Measurements from ENCODE around the gene RBM12. TPM values are rescaled to one million over a fixed set of nuclear protein-coding genes. Genes with fewer than 3 reads are reported as not detected.
"Not testable (repeated sequence)": the region's sequence is repeated elsewhere in the genome, so short reads cannot be mapped to it uniquely, and the experiment has no call there.

The RBM12 gene
- total RNA-seq, 1 donor from 2014 or later: 38.6 TPM

DNA sequence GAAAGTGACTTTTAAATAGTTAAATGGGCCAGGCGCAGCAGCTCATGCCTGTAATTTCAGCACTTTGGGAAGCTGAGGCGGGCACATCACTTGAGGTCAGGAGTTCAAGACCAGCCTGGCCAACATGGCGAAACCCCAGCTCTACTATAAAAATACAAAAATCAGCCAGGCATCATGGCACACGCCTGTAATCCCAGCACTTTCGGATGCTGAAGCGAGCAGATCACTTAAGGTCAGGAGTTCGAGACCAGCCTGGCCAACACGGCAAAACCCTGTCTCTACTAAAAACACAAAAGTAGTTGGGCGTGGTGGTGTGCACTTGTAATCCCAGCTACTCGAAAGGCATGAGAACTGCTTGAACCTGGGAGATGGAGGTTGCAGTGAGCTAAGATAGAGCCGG is 41.2 kb upstream of the RBM12 start:
- not testable (repeated sequence) for H3K4me1 ChIP-seq (ENCODE audit: control insufficient read depth in 3 of 3, insufficient read depth in 3 of 3, low read length in 3 of 3); H3K9me3 ChIP-seq (ENCODE audit: control insufficient read depth in 3 of 3, low read length in 3 of 3); H3K9ac ChIP-seq (ENCODE audit: low read depth in 1 of 3, low read length in 3 of 3); H3K27me3 ChIP-seq (ENCODE audit: control insufficient read depth in 3 of 3, insufficient read depth in 3 of 3, low read length in 3 of 3); H3K27ac ChIP-seq (ENCODE audit: low read depth, low read length); H3K4me3 ChIP-seq (ENCODE audit: low read length in 3 of 3)
- peaks cover 33 to 59% (median 59%) of the 10 kb centered on the region in 3 donors for H3K36me3 ChIP-seq (ENCODE audit: control insufficient read depth in 3 of 3, insufficient read depth in 3 of 3, low read length in 3 of 3)

- no peaks in the 10 kb centered on the region for H3K27me3 ChIP-seq (ENCODE audit: control insufficient read depth in 3 of 3, insufficient read depth in 3 of 3, low read length in 3 of 3)
- H3K36me3 ChIP-seq (ENCODE audit: control insufficient read depth in 3 of 3, insufficient read depth in 3 of 3, low read length in 3 of 3): peaks cover 33 to 48% (median 48%) of the 10 kb centered on the region in 3 donors
- H3K27ac ChIP-seq (ENCODE audit: low read depth, low read length): no peak overlapping the region
- peaks cover 17% of the 10 kb centered on the region in 3 donors for H3K4me1 ChIP-seq (ENCODE audit: control insufficient read depth in 3 of 3, insufficient read depth in 3 of 3, low read length in 3 of 3)
- no peak overlapping the region for H3K9ac ChIP-seq (ENCODE audit: low read depth in 1 of 3, low read length in 3 of 3)
- no peak overlapping the region for H3K4me3 ChIP-seq (ENCODE audit: low read length in 3 of 3)
- H3K9me3 ChIP-seq (ENCODE audit: control insufficient read depth in 3 of 3, low read length in 3 of 3): no peaks in the 10 kb centered on the region
Observed at GRCh38 chr20:35704514-35705261, 40.0 kb upstream of the RBM12 start.

DNA sequence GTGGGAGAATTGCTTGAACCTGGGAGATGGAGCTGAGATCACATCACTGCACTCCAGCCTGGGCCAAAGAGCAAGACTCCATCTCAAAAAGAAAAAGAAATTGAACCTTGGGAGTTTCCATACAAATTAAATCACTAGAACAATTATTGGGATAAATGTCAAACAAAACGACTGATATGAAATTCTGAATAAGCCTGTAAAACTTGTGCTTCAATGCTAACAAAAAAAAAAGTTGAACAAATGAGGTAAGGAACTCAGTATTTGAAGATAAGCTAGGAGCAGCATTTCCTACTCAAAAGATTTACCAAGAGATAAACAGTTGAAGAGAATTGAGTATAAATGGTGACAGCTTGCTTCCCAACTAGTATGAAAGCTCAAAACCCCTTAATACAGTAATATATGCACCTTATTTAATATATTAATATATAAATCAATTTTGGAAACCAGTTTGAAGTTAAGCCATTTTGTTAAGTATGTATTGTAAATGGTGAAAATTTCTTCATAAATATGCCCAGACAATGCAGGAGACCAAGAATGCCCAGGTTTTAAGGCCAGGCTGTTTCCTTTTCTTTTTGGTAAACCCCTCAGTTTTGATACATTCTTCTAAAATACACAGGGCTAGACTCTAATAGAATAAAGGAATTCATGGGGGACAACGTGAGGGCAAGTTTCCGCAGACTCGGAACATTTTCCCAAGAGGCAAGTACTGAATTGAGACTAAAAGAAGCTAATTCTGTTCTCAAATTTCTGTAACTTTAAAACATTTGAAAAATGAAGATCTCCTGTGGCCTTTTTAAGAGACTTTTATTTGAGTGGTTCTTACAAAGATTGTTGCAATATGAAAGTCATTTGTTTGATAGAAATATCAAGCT is 38.4 kb upstream of the RBM12 start:
- no peak overlapping the region for H3K4me3 ChIP-seq (ENCODE audit: low read length in 3 of 3)
- H3K27me3 ChIP-seq (ENCODE audit: control insufficient read depth in 3 of 3, insufficient read depth in 3 of 3, low read length in 3 of 3): no peaks in the 10 kb centered on the region
- peaks cover 32 to 37% (median 34%) of the 10 kb centered on the region in 3 donors for H3K36me3 ChIP-seq (ENCODE audit: control insufficient read depth in 3 of 3, insufficient read depth in 3 of 3, low read length in 3 of 3)
- peaks cover 24 to 26% (median 25%) of the 10 kb centered on the region in 3 donors for H3K4me1 ChIP-seq (ENCODE audit: control insufficient read depth in 3 of 3, insufficient read depth in 3 of 3, low read length in 3 of 3)
- H3K9me3 ChIP-seq (ENCODE audit: control insufficient read depth in 3 of 3, low read length in 3 of 3): no peaks in the 10 kb centered on the region
- H3K27ac ChIP-seq (ENCODE audit: low read depth, low read length): peak overlapping the region; percentile 8
- H3K9ac ChIP-seq (ENCODE audit: low read depth in 1 of 3, low read length in 3 of 3): no peak overlapping the region

DNA sequence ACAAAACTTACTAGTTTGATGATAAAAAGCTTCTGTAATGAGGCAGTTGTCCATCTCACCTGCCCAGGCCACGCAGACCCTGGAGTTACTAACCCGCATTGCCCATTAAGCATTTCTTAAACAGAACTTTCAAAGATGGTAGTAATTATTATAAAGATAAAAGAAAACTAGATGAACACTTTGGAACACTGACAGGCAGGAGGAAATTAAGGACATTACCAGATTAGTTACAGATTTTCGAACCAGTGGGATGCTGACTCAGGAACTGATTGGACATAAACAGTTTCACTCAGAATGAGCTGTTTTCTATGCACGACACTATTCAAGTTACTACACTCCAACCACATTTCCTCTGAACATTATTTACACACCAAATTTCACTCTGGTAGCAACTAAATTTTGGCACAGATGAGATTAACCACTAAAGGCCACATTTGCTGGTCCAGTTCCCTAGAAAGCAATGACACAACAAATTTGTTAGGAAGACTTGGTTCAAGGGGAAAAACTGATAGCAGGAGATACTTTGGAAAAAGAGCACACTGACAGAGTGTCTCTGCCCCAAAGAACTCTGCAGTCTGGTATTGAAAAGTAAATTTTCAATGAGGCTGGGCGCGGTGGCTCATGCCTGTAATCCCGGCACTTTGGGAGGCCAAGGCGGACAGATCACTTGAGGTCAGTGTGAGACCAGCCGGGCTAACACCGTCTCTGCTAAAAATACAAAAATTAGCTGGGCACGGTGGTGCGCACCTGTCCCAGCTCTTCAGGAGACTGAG is 37.5 kb upstream of the RBM12 start:
- no peak overlapping the region for H3K9ac ChIP-seq (ENCODE audit: low read depth in 1 of 3, low read length in 3 of 3)
- peaks cover 30 to 38% (median 37%) of the 10 kb centered on the region in 3 donors for H3K36me3 ChIP-seq (ENCODE audit: control insufficient read depth in 3 of 3, insufficient read depth in 3 of 3, low read length in 3 of 3)
- H3K27ac ChIP-seq (ENCODE audit: low read depth, low read length): peak overlapping the region; percentile 8

GRCh38 chr20:35700625-35701148 is 36.0 kb upstream of the RBM12 start:
- Histone ChIP-seq H3K4me3 (ENCODE audit: low read length in 3 of 3) (no peak overlapping the region), H3K36me3 (ENCODE audit: control insufficient read depth in 3 of 3, insufficient read depth in 3 of 3, low read length in 3 of 3) (peaks cover 27 to 34% (median 32%) of the 10 kb centered on the region in 3 donors), H3K9ac (ENCODE audit: low read depth in 1 of 3, low read length in 3 of 3) (peak overlapping the region in 1 of 3 donors; percentile 98), H3K9me3 (ENCODE audit: control insufficient read depth in 3 of 3, low read length in 3 of 3) (no peaks in the 10 kb centered on the region), H3K4me1 (ENCODE audit: control insufficient read depth in 3 of 3, insufficient read depth in 3 of 3, low read length in 3 of 3) (peaks cover 33 to 34% (median 33%) of the 10 kb centered on the region in 3 donors), H3K27me3 (ENCODE audit: control insufficient read depth in 3 of 3, insufficient read depth in 3 of 3, low read length in 3 of 3) (no peaks in the 10 kb centered on the region), H3K27ac (ENCODE audit: low read depth, low read length) (no peak overlapping the region)

More for the DNA sequence above, 37.5 kb upstream of the RBM12 start:
- H3K27me3 ChIP-seq (ENCODE audit: control insufficient read depth in 3 of 3, insufficient read depth in 3 of 3, low read length in 3 of 3): no peaks in the 10 kb centered on the region
- H3K4me3 ChIP-seq (ENCODE audit: low read length in 3 of 3): no peak overlapping the region
- H3K9me3 ChIP-seq (ENCODE audit: control insufficient read depth in 3 of 3, low read length in 3 of 3): no peaks in the 10 kb centered on the region
- H3K4me1 ChIP-seq (ENCODE audit: control insufficient read depth in 3 of 3, insufficient read depth in 3 of 3, low read length in 3 of 3): peaks cover 30 to 33% (median 33%) of the 10 kb centered on the region in 3 donors

GRCh38 chr20:35699957-35700624 is 35.4 kb upstream of the RBM12 start:
- Histone ChIP-seq H3K4me3 (ENCODE audit: low read length in 3 of 3) (peak overlapping the region; percentile 79 to 98 (median 96)), H3K4me1 (ENCODE audit: control insufficient read depth in 3 of 3, insufficient read depth in 3 of 3, low read length in 3 of 3) (peaks cover 33 to 34% (median 33%) of the 10 kb centered on the region in 3 donors), H3K36me3 (ENCODE audit: control insufficient read depth in 3 of 3, insufficient read depth in 3 of 3, low read length in 3 of 3) (peaks cover 29 to 33% (median 32%) of the 10 kb centered on the region in 3 donors)

DNA sequence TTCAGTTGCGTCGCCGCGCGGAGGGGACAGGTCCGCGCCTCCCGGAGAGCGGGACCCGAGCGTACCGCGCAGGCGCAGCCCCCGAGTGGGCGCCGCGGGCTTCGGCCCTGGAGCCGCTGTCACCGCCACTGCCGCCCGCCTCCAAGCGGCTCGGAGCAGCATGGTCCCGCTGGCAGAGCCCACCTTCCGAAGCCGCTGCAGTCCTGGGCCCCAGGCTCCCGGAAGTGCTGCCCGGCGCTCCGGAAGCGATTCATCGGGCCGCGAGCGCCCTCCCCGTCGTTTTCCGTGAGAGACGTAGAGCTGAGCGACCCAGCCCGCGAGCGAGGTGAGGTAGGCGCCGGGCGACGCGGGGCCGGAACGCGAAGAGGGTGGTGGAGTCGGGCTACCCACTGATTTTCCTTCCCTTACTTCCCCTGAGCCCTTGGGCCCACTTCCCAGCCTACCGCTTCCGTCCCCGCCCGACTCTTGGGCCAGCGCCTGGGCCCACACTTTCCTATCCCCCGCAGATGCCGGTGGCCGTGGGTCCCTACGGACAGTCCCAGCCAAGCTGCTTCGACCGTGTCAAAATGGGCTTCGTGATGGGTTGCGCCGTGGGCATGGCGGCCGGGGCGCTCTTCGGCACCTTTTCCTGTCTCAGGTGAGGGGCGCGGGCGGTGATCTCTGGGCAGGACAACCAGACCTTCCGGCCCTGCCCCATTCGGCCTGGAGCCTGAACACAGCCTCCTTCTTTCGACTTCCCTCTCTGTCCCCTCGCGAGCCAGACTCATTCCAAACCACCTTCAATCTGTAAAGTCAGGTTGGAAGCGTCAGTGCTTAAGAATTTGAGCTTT is 34.6 kb upstream of the RBM12 start, which contains the start of the genes NFS1 and ROMO1:
NFS1 (minus strand) TSS at position 226 of the 830 bp plus-strand sequence; CDS start at position 162, 64 bp downstream.
ROMO1 (plus strand) TSS at position 279 of the 830 bp plus-strand sequence; CDS start at position 507, 228 bp downstream.
- no peaks in the 10 kb centered on the region for H3K27me3 ChIP-seq (ENCODE audit: control insufficient read depth in 3 of 3, insufficient read depth in 3 of 3, low read length in 3 of 3)
- peak within 1 kb of the TSS; percentile 95 for H3K27ac ChIP-seq (ENCODE audit: low read depth, low read length)
- H3K4me1 ChIP-seq (ENCODE audit: control insufficient read depth in 3 of 3, insufficient read depth in 3 of 3, low read length in 3 of 3): peaks cover 33 to 34% (median 33%) of the 10 kb centered on the region in 3 donors
- peaks cover 26 to 30% (median 27%) of the 10 kb centered on the region in 3 donors for H3K36me3 ChIP-seq (ENCODE audit: control insufficient read depth in 3 of 3, insufficient read depth in 3 of 3, low read length in 3 of 3)
- H3K9me3 ChIP-seq (ENCODE audit: control insufficient read depth in 3 of 3, low read length in 3 of 3): no peaks in the 10 kb centered on the region
- H3K9ac ChIP-seq (ENCODE audit: low read depth in 1 of 3, low read length in 3 of 3): peak within 1 kb of the TSS; percentile 90 to 99 (median 98)
- peak within 1 kb of the TSS; percentile 79 to 98 (median 96) for H3K4me3 ChIP-seq (ENCODE audit: low read length in 3 of 3)

More at GRCh38 chr20:35699957-35700624, 35.4 kb upstream of the RBM12 start:
- peak overlapping the region; percentile 90 to 99 (median 98) for H3K9ac ChIP-seq (ENCODE audit: low read depth in 1 of 3, low read length in 3 of 3)
- no peaks in the 10 kb centered on the region for H3K9me3 ChIP-seq (ENCODE audit: control insufficient read depth in 3 of 3, low read length in 3 of 3)
- H3K27ac ChIP-seq (ENCODE audit: low read depth, low read length): peak overlapping the region; percentile 95
- no peaks in the 10 kb centered on the region for H3K27me3 ChIP-seq (ENCODE audit: control insufficient read depth in 3 of 3, insufficient read depth in 3 of 3, low read length in 3 of 3)

DNA sequence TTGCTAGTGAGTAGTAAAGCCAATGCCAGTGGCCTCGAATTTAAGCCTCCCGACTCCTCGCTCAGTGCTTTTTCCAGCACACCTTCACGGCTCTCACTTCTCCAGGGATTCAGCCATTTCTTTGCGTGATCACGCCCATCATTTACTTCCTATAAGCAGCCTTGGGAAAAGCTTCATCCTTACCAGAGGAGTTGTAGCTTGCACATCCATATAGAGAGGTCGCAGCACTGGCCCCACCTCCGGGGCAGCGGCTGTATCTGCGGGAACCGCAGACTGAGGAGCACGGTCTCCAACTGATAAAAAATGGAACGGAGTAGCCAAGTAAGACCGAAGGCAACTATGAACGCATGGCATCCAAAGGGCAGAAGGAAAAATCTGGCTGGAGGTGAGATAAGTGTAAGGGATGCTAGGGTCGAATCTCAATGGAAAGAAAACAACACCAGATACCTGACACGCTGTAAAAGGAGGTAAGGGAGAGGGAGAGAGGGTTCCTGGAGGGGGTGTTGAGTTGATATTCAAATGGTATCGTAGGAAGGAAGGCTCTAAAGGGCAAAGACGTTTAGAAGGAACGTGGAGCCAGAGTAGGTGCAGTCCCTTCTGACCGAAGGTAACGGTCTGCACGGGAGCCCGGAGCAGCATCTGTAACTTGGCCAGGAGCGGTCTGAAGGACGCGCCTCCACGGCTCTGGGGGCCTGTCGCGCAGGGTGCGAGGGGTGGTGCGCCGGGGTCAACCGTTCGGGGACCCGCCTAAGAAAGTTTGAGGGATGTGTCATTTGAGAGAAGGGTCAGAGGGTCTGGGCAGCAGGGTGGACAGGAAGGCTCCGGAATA is 33.8 kb upstream of the RBM12 start:
- H3K36me3 ChIP-seq (ENCODE audit: control insufficient read depth in 3 of 3, insufficient read depth in 3 of 3, low read length in 3 of 3): peaks cover 21 to 32% (median 23%) of the 10 kb centered on the region in 3 donors

More for the DNA sequence above, 33.8 kb upstream of the RBM12 start:
- peak overlapping the region; percentile 90 to 99 (median 98) for H3K9ac ChIP-seq (ENCODE audit: low read depth in 1 of 3, low read length in 3 of 3)
- peak overlapping the region; percentile 79 to 98 (median 96) for H3K4me3 ChIP-seq (ENCODE audit: low read length in 3 of 3)
- peak overlapping the region; percentile 95 for H3K27ac ChIP-seq (ENCODE audit: low read depth, low read length)
- H3K4me1 ChIP-seq (ENCODE audit: control insufficient read depth in 3 of 3, insufficient read depth in 3 of 3, low read length in 3 of 3): peaks cover 33 to 34% (median 33%) of the 10 kb centered on the region in 3 donors
- no peaks in the 10 kb centered on the region for H3K9me3 ChIP-seq (ENCODE audit: control insufficient read depth in 3 of 3, low read length in 3 of 3)
- no peaks in the 10 kb centered on the region for H3K27me3 ChIP-seq (ENCODE audit: control insufficient read depth in 3 of 3, insufficient read depth in 3 of 3, low read length in 3 of 3)

Data from skeletal muscle tissue (tissue), 4 donors.